Smooth muscle cell (in vitro differentiated cells): Measurements from ENCODE around the gene IQSEC3. TPM values are rescaled to one million over a fixed set of nuclear protein-coding genes. Genes with fewer than 3 reads are reported as not detected.
A peak's percentile ranks its signal among the peaks of the same experiment; 100 is the strongest.

Source experiments
- DNase-seq: peaks from one replicate; lab custom pipeline; 2025; ENCODE audit not compliant: unreplicated experiment; lab: John Stamatoyannopoulos, UW
- H2AFZ ChIP-seq: fragments of 200-600 bp; sonication (generic); 2 replicates; pipeline ENCODE4 v1.6.0; 2016; ENCODE audit warnings: antibody characterized with exemption, low read depth, mild to moderate bottlenecking
- H3F3A ChIP-seq: fragments of 200-600 bp; sonication (generic); 2 replicates; pipeline ENCODE4 v1.6.0; 2017; ENCODE audit warnings: antibody characterized with exemption, low read depth
- H3K27ac ChIP-seq: fragments of 200-600 bp; sonication (generic); 2 replicates; pipeline ENCODE4 v1.5.1; 2016; ENCODE audit warnings: low read depth, mild to moderate bottlenecking
- H3K27me3 ChIP-seq: fragments of 200-600 bp; sonication (generic); 2 replicates; pipeline ENCODE4 v1.6.1; 2016; ENCODE audit warnings: low read depth, mild to moderate bottlenecking
- H3K36me3 ChIP-seq: fragments of 200-600 bp; sonication (generic); 2 replicates; pipeline ENCODE4 v1.5.1; 2016; ENCODE audit warnings: low read depth
- H3K4me1 ChIP-seq: fragments of 200-600 bp; sonication (generic); 2 replicates; pipeline ENCODE4 v1.5.1; 2016; ENCODE audit warnings: low read depth
- H3K4me2 ChIP-seq: fragments of 200-600 bp; sonication (generic); 2 replicates; pipeline ENCODE4 v1.6.0; 2016; ENCODE audit warnings: mild to moderate bottlenecking
- H3K4me3 ChIP-seq: fragments of 200-600 bp; sonication (generic); 2 replicates; pipeline ENCODE4 v1.5.1; 2016; ENCODE audit warnings: mild to moderate bottlenecking
- H3K79me2 ChIP-seq: fragments of 200-600 bp; sonication (generic); 2 replicates; pipeline ENCODE4 v1.6.0; 2016; ENCODE audit warnings: low read depth, mild to moderate bottlenecking
- H3K9ac ChIP-seq: fragments of 200-600 bp; sonication (generic); 2 replicates; pipeline ENCODE4 v1.6.0; 2016; ENCODE audit warnings: low read depth
- H3K9me3 ChIP-seq: fragments of 200-600 bp; sonication (generic); replicated peaks from 2 replicates; pipeline ENCODE4 v1.5.1; 2016; ENCODE audit warnings: low read depth
- H4K20me1 ChIP-seq: fragments of 200-600 bp; sonication (generic); 2 replicates; pipeline ENCODE4 v1.6.0; 2016; ENCODE audit warnings: low read depth
- CTCF ChIP-seq: fragments of 200-600 bp; sonication (generic); IDR thresholded peaks from 2 replicates; pipeline ENCODE4 v1.5.1; 2017; ENCODE audit warnings: borderline replicate concordance, mild to moderate bottlenecking, antibody characterized with exemption; ENCODE audit not compliant: insufficient read depth, poor library complexity, severe bottlenecking
- WGBS: methylation state at CpG from one replicate; pipeline ENCODE4 v1.1.7; 2016; ENCODE audit warnings: low lambda C conversion rate; 5-methylcytosine and 5-hydroxymethylcytosine counted together
- polyA plus RNA-seq: library from polyadenylated mRNA; unstranded; fragments of >200 nt; fragmentation: Nextera tagmentation; extraction: Ambion mirVana; gene quantifications from 2 replicates; pipeline ENCODE4 v1.2.1, GENCODE V29; 2016
- total RNA-seq: library from RNA; depleted of rRNA; stranded (reverse); fragments of >200 nt; gene quantifications from 2 replicates; pipeline ENCODE4 v1.2.3, GENCODE V29; 2014

The IQSEC3 gene
- total and polyA plus RNA-seq, 2 experiments from 2014 or later: 0.72 to 2.4 TPM

DNA sequence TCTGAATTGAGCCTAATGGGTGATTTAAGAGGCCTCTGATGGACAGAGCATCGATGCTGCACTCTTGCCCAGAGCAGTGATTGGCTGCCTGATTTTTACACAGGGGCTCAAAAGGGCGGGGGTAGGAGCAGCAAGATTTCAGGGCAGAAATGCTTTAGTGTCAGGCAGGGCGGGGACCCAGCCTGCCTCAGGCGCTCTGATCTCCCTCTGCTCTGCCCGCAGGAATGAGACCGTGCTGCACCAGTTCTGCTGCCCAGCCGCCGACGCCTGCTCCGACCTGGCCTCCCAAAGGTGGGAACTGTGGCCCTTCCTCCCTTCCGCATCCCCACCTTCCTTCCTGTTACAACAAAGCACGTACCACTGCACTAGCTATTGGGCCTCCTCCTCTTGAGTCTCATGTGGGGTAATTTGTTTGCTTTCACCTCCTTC is 32.4 kb downstream of the IQSEC3 start:
- no peak overlapping the region for H3K9ac ChIP-seq
- peak overlapping the region; percentile 22 for H3K4me3 ChIP-seq
- no peaks in the 10 kb centered on the region for H3F3A ChIP-seq
- WGBS: 17% methylated on average over 10 of the region's 12 CpGs
- no peak for DNase-seq
- TF ChIP-seq CTCF: no peak
- H3K79me2 ChIP-seq: no peaks in the 10 kb centered on the region
- no peaks in the 10 kb centered on the region for H4K20me1 ChIP-seq
- H3K27ac ChIP-seq: no peak overlapping the region
- peaks cover 12% of the 10 kb centered on the region for H3K4me1 ChIP-seq
- H2AFZ ChIP-seq: peak overlapping the region; percentile 73
- no peaks in the 10 kb centered on the region for H3K9me3 ChIP-seq
- peak overlapping the region; percentile 77 for H3K4me2 ChIP-seq
- H3K27me3 ChIP-seq: no peaks in the 10 kb centered on the region
- no peaks in the 10 kb centered on the region for H3K36me3 ChIP-seq

- H3K27me3 ChIP-seq: no peaks in the 10 kb centered on the region
- H3F3A ChIP-seq: no peaks in the 10 kb centered on the region
- H3K79me2 ChIP-seq: no peaks in the 10 kb centered on the region
- 18% methylated on average over 13 of the region's 13 CpGs for WGBS
- H4K20me1 ChIP-seq: no peaks in the 10 kb centered on the region
- peak overlapping the region; percentile 22 for H3K4me3 ChIP-seq
- H2AFZ ChIP-seq: peak overlapping the region; percentile 73
- no peak for DNase-seq
- no peak overlapping the region for H3K9ac ChIP-seq
- no peaks in the 10 kb centered on the region for H3K9me3 ChIP-seq
- no peak overlapping the region for H3K27ac ChIP-seq
- TF ChIP-seq CTCF: no peak
- H3K36me3 ChIP-seq: no peaks in the 10 kb centered on the region
- peaks cover 12% of the 10 kb centered on the region for H3K4me1 ChIP-seq
- H3K4me2 ChIP-seq: peak overlapping the region; percentile 77
These were observed 33.0 kb downstream of the IQSEC3 start for GRCh38 chr12:99605-100004.

DNA sequence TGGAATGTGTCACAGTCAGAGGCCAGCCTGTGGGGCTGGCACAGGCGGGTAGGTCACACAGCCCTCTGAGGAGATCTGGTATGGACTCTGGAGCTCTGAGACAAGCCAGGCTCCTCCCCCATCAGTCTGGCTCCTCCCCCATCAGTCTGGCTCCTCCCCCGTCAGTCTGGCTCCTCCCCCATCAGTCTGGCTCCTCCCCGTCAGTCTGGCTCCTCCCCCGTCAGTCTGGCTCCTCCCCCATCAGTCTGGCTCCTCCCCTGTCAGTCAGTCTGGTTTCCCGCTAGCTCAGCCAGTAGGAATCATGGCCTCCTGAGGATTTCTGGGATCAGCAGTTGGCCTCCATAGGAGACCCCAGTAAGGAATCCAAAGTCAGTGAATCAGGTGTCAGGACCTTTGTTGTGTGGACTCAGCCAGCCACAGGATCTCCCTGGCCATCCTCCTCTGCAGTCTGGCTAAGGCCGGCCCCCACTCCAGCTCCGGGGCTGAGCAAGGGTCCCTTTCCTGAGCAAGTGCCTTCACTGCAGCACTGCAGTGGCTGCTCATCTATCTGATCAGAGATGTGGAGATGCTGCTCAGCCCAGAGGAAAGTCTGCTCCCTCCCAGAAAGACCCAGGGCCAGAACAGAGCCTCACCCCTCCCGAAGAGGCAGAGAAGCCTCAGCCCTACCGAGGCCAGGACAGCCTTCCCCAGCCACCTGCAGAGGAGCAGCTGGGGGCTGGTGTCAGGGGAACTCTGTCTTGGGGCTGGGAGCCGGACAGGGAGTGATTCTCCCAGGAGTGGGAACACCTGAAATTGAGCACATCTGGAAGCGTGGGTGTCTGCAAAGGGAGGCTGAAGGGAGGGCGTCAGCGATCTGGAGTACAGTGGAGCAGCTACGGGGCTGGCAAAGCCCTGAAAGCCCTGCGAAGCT is 35.7 kb downstream of the IQSEC3 start:
- 88% methylated on average over 15 of the region's 15 CpGs for WGBS
- H3K36me3 ChIP-seq: no peaks in the 10 kb centered on the region
- no peak overlapping the region for H3K27ac ChIP-seq
- no peaks in the 10 kb centered on the region for H3F3A ChIP-seq
- no peaks in the 10 kb centered on the region for H3K79me2 ChIP-seq
- no peak for DNase-seq
- H3K9ac ChIP-seq: no peak overlapping the region
- H3K9me3 ChIP-seq: no peaks in the 10 kb centered on the region
- no peak overlapping the region for H2AFZ ChIP-seq
- peaks cover 22% of the 10 kb centered on the region for H3K4me1 ChIP-seq
- no peaks in the 10 kb centered on the region for H4K20me1 ChIP-seq
- H3K4me3 ChIP-seq: no peak overlapping the region
- TF ChIP-seq CTCF: no peak
- no peak overlapping the region for H3K4me2 ChIP-seq
- H3K27me3 ChIP-seq: no peaks in the 10 kb centered on the region

DNA sequence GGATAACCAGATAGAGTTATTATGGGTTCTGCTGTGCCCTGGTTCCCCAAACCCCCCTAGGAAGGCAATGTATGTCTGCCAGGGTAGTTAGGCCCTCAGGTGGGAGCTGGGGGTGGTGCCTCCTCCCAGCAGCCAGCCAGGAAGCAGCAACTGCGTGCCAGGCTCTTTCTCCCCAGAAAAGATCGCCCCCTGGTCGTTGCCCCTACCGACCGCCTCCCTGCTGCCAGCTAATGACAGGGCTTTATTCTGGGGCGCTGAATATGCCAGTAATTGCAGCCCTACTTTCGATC is 36.3 kb downstream of the IQSEC3 start:
- H3K36me3 ChIP-seq: no peaks in the 10 kb centered on the region
- WGBS: 46% methylated on average over 7 of the region's 7 CpGs
- H3K9ac ChIP-seq: no peak overlapping the region
- H3K9me3 ChIP-seq: no peaks in the 10 kb centered on the region
- no peak for TF ChIP-seq CTCF
- no peaks in the 10 kb centered on the region for H3K27me3 ChIP-seq
- no peaks in the 10 kb centered on the region for H4K20me1 ChIP-seq
- H3F3A ChIP-seq: no peaks in the 10 kb centered on the region
- no peak overlapping the region for H3K27ac ChIP-seq
- no peak for DNase-seq
- no peak overlapping the region for H3K4me3 ChIP-seq
- peaks cover 22% of the 10 kb centered on the region for H3K4me1 ChIP-seq
- no peak overlapping the region for H2AFZ ChIP-seq
- no peaks in the 10 kb centered on the region for H3K79me2 ChIP-seq
- H3K4me2 ChIP-seq: no peak overlapping the region
